ENCODE results near the gene MAN1A1. TPM values are rescaled to one million over a fixed set of nuclear protein-coding genes. Genes with fewer than 3 reads are reported as not detected.

MAN1A1 gene
- polyA plus RNA-seq, 1 experiment = 27.5 TPM

- TF ChIP-seq CTCF (IDR thresholded peaks at IDR 0.05; ENCODE audit: low read depth, low read length) = no peak
- POLR2A ChIA-PET = no interaction called here
These were observed 36.7 kb downstream of the MAN1A1 start for GRCh38 chr6:119312875-119313338.

GRCh38 chr6:119312441-119312840 lies 37.1 kb downstream of the MAN1A1 start:
- TF ChIP-seq CTCF (IDR thresholded peaks at IDR 0.05; ENCODE audit: low read depth, low read length) = no peak
- H3K27me3 ChIP-seq (ENCODE audit: control insufficient read depth, insufficient read depth, low read length) = no peaks in the 10 kb centered on the region
- no peak for DNase-seq (ENCODE audit: low read depth, low spot score)
- H3K27ac ChIP-seq (ENCODE audit: low read depth, low read length) = no peak overlapping the region
- POLR2A ChIA-PET = no interaction called here
- no peak overlapping the region for H3K4me3 ChIP-seq (ENCODE audit: low read depth, low read length)
- no peaks in the 10 kb centered on the region for H3K9me3 ChIP-seq (ENCODE audit: control insufficient read depth, insufficient read depth, low read length)
- CTCF ChIA-PET = no interaction called here

More at GRCh38 chr6:119312875-119313338, 36.7 kb downstream of the MAN1A1 start:
- CTCF ChIA-PET = no interaction called here
- Histone ChIP-seq H3K27me3 (ENCODE audit: control insufficient read depth, insufficient read depth, low read length) (no peaks in the 10 kb centered on the region), H3K27ac (ENCODE audit: low read depth, low read length) (no peak overlapping the region), H3K9me3 (ENCODE audit: control insufficient read depth, insufficient read depth, low read length) (no peaks in the 10 kb centered on the region), H3K4me3 (ENCODE audit: low read depth, low read length) (no peak overlapping the region)
- DNase-seq (ENCODE audit: low read depth, low spot score) = no peak

- POLR2A ChIA-PET = no interaction called here
- Histone ChIP-seq H3K4me3 (ENCODE audit: low read depth, low read length) (no peak overlapping the region), H3K9me3 (ENCODE audit: control insufficient read depth, insufficient read depth, low read length) (no peaks in the 10 kb centered on the region), H3K27ac (ENCODE audit: low read depth, low read length) (no peak overlapping the region), H3K27me3 (ENCODE audit: control insufficient read depth, insufficient read depth, low read length) (no peaks in the 10 kb centered on the region)
- no peak for DNase-seq (ENCODE audit: low read depth, low spot score)
- CTCF ChIA-PET = interaction anchor here (1.6 kb wide), 1 partner anchor 183 kb away, joined by 6 read pairs; no protein-coding TSS in a partner anchor
- no peak for TF ChIP-seq CTCF (IDR thresholded peaks at IDR 0.05; ENCODE audit: low read depth, low read length)
These were observed 37.9 kb downstream of the MAN1A1 start for GRCh38 chr6:119311514-119312142.

- Histone ChIP-seq H3K4me3 (ENCODE audit: low read depth, low read length) (no peak overlapping the region), H3K27ac (ENCODE audit: low read depth, low read length) (no peak overlapping the region), H3K9me3 (ENCODE audit: control insufficient read depth, insufficient read depth, low read length) (no peaks in the 10 kb centered on the region), H3K27me3 (ENCODE audit: control insufficient read depth, insufficient read depth, low read length) (no peaks in the 10 kb centered on the region)
- no peak for DNase-seq (ENCODE audit: low read depth, low spot score)
- ChIA-PET CTCF (interaction anchor here (1.6 kb wide), 1 partner anchor 182 kb away, joined by 6 read pairs; no protein-coding TSS in a partner anchor), POLR2A (no interaction called here)
- TF ChIP-seq CTCF (IDR thresholded peaks at IDR 0.05; ENCODE audit: low read depth, low read length) = no peak
These were observed 39.0 kb downstream of the MAN1A1 start for GRCh38 chr6:119310486-119311036.

GRCh38 chr6:119308991-119309657 lies 40.4 kb downstream of the MAN1A1 start:
- no peak for DNase-seq (ENCODE audit: low read depth, low spot score)
- POLR2A ChIA-PET = no interaction called here
- Histone ChIP-seq H3K9me3 (ENCODE audit: control insufficient read depth, insufficient read depth, low read length) (no peaks in the 10 kb centered on the region), H3K4me3 (ENCODE audit: low read depth, low read length) (no peak overlapping the region), H3K27me3 (ENCODE audit: control insufficient read depth, insufficient read depth, low read length) (no peaks in the 10 kb centered on the region), H3K27ac (ENCODE audit: low read depth, low read length) (no peak overlapping the region)
- no peak for TF ChIP-seq CTCF (IDR thresholded peaks at IDR 0.05; ENCODE audit: low read depth, low read length)
- CTCF ChIA-PET = no interaction called here
